ENCODE measurements around the gene GRM7.

- no peak for TF ChIP-seq CTCF (conservative IDR thresholded peaks at IDR 0.05 in 1 of 2, IDR thresholded peaks at IDR 0.05 in 1 of 2; ENCODE audit: low read depth in 1 of 2, low read length in 2 of 2)
- TF ChIP-seq EZH2 (IDR thresholded peaks at IDR 0.05; ENCODE audit: low read length, missing control alignments) = no peak
Measured at GRCh38 chr3:7195934-7196333, 335.0 kb downstream of the GRM7 start.
